Measurements from ENCODE around the gene TATDN3. TPM values are rescaled to one million over a fixed set of nuclear protein-coding genes. Genes with fewer than 3 reads are reported as not detected.

The TATDN3 gene
- total and polyA plus RNA-seq, 2 of the 4 experiments (the other 2 are of a cell fraction): 4.9 to 12.0 TPM

GRCh38 chr1:212769459-212770167, 22.1 kb upstream of the TATDN3 start:
- no peak overlapping the region for H2AFZ ChIP-seq (replicated peaks; ENCODE audit: low read length, poor library complexity)
- in situ Hi-C loops (cut with MboI; ENCODE audit: low sequenced_read_pairs) (no loop called here), dilution Hi-C loops (cut with HindIII; ENCODE audit: low sequenced_read_pairs, unreplicated experiment) (no loop called here)

More at GRCh38 chr1:212769459-212770167, 22.1 kb upstream of the TATDN3 start:
- WGBS, 2 experiments (ENCODE audit: extremely low coverage in 2 of 2, insufficient read length in 1 of 2): no CpG with 5 or more reads among the region's 1 CpG
- no peak overlapping the region for H3K4me3 ChIP-seq (ENCODE audit: insufficient read depth, low read depth, low read length)
- no peak overlapping the region for H3K14ac ChIP-seq (replicated peaks; ENCODE audit: low read depth, low read length)
- no peak overlapping the region for H4K91ac ChIP-seq (ENCODE audit: insufficient read depth, low read depth, low read length)
- no peak overlapping the region for H4K5ac ChIP-seq (ENCODE audit: low read depth, low read length)
- no peaks in the 10 kb centered on the region for H3K36me3 ChIP-seq (ENCODE audit: control insufficient read depth, insufficient read depth, low read length)
- ChIA-PET CTCF (interaction anchor here (0.7 to 1.1 kb wide), 2 partner anchors 20 to 65 kb away, joined by 3 to 5 read pairs; no protein-coding TSS in a partner anchor), POLR2A (ENCODE audit: unreplicated experiment) (no interaction called here)
- DNase-seq (no peak), ATAC-seq (ENCODE audit: low read depth) (no peak)
- no peaks in the 10 kb centered on the region for H4K20me1 ChIP-seq (ENCODE audit: insufficient read depth, low read length)
- H2BK20ac ChIP-seq (ENCODE audit: low read depth, low read length): no peak overlapping the region
- H3K4ac ChIP-seq (ENCODE audit: low read depth, low read length): no peak overlapping the region
- H3K4me2 ChIP-seq (ENCODE audit: low read depth, low read length): no peak overlapping the region
- H3K56ac ChIP-seq (ENCODE audit: extremely low read depth, insufficient read depth, low read length): no peak overlapping the region
- TF ChIP-seq ELK1 (IDR thresholded peaks at IDR 0.05; ENCODE audit: borderline replicate concordance, low read depth, low read length) (no peak), CTCF (conservative IDR thresholded peaks at IDR 0.05; ENCODE audit: low read depth, low read length) (no peak), USF2 (IDR thresholded peaks at IDR 0.05; ENCODE audit: low read depth, low read length) (no peak), MAFK (IDR thresholded peaks at IDR 0.05; ENCODE audit: low read depth, low read length) (no peak), MXI1 (IDR thresholded peaks at IDR 0.05; ENCODE audit: borderline replicate concordance, low read depth, low read length) (no peak), BHLHE40 (IDR thresholded peaks at IDR 0.05; ENCODE audit: low read depth, low read length) (no peak), POLR2A (IDR thresholded peaks at IDR 0.05; ENCODE audit: low read depth, low read length) (no peak), NFE2L2 (IDR thresholded peaks at IDR 0.05; ENCODE audit: low read depth, low read length) (no peak), FOS (IDR thresholded peaks at IDR 0.05; ENCODE audit: low read depth, low read length) (no peak), RAD21 (IDR thresholded peaks at IDR 0.05; ENCODE audit: low read length) (no peak), RFX5 (IDR thresholded peaks at IDR 0.05; ENCODE audit: low read depth, low read length) (no peak), CHD1 (IDR thresholded peaks at IDR 0.05; ENCODE audit: low read depth, low read length) (no peak)
- peaks cover 1% of the 10 kb centered on the region; the same call in 1 of the 2 replicates for H3K4me1 ChIP-seq (ENCODE audit: control insufficient read depth, insufficient read depth, low read length)
- H2BK120ac ChIP-seq (ENCODE audit: low read depth, low read length): no peak overlapping the region
- H3K27ac ChIP-seq (ENCODE audit: insufficient read depth, low read length): no peak overlapping the region
- H2AK9ac ChIP-seq (replicated peaks; ENCODE audit: low read depth, low read length, poor library complexity): no peak overlapping the region
- H3K79me1 ChIP-seq (ENCODE audit: low read depth in 1 of 2, low read length in 2 of 2): peaks cover 0 to 12% of the 10 kb centered on the region in 2 experiments; a peak in 1 of 4 replicates
- no peak overlapping the region for H2BK15ac ChIP-seq (ENCODE audit: low read depth, low read length)
- no peak overlapping the region for H4K8ac ChIP-seq (ENCODE audit: low read depth in 2 of 2, low read length in 2 of 2)
- no peaks in the 10 kb centered on the region for H3K27me3 ChIP-seq (ENCODE audit: control insufficient read depth, insufficient read depth, low read length)
- H3K9ac ChIP-seq (ENCODE audit: low read depth, low read length): no peak overlapping the region
- BruUV-seq (replicated peaks): no TSS peak
- peaks cover 7% of the 10 kb centered on the region; the same call in 1 of the 2 replicates for H3K9me3 ChIP-seq (ENCODE audit: control insufficient read depth, insufficient read depth, low read length)
- intact Hi-C loops (cut with micrococcal nuclease): no loop called here
- H2AK5ac ChIP-seq (ENCODE audit: low read depth, low read length): no peak overlapping the region
- no peak overlapping the region for H3K18ac ChIP-seq (ENCODE audit: low read depth, low read length)
- no peaks in the 10 kb centered on the region for H3K9me1 ChIP-seq (ENCODE audit: insufficient read depth, low read length)
- no peak overlapping the region for H3K23ac ChIP-seq (ENCODE audit: low read depth, low read length)
- H2BK5ac ChIP-seq (ENCODE audit: low read depth, low read length, poor library complexity, severe bottlenecking): no peak overlapping the region

Measured in IMR-90 (cell line).